Islet of Langerhans (tissue), 1 donor: ENCODE data around the gene KLHL6.
A peak's percentile ranks its signal among the peaks of the same experiment; 100 is the strongest.
"Not testable (repeated sequence)": the region's sequence is repeated elsewhere in the genome, so short reads cannot be mapped to it uniquely, and the experiment has no call there.

Experiments used
- FAIRE-seq: peaks from one replicate; lab custom pipeline; 2011; peaks lifted over from hg19 to GRCh38; lab: Jason Lieb, UNC

KLHL6 gene

GRCh38 chr3:183447206-183448001 is 108.1 kb downstream of the KLHL6 start:
- FAIRE-seq: no peak

DNA sequence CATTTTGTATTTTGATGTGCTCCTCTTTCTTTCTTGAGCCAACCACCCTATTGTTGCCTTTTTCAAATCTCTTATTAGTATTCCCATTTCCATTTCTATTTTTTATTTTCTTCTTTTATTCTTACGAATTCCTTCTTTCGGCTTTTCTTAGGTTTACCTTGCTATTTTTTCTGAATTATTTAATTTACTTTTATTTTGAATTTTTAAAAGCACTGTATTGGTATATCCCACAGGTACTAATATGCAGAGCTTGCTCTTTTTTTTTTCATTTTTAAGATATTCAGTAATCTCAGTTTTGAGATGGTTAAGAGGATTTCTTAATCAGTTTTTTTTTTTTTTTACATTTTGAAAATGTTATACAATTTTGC is 108.7 kb downstream of the KLHL6 start:
- peak; percentile 66 for FAIRE-seq

DNA sequence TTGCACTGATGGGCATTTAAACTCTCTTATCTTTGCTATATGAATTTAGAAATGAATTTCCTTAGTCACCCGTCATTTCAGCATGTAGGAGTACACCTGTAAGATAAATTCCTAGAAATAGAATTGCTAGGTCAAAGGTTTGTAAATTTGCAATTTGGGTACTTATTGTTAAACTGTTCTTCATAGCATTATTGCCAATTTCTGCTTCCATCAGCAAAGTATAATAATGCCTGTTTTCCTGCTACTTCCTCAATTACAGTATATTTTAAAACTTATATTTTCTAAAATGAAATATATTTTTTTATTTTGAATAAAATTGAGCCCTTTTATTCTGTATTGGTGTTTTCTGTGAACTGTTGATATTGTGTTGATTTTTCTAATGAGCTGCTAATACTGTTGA is 110.8 kb downstream of the KLHL6 start:
- FAIRE-seq: no peak

- FAIRE-seq: no peak
Measured at GRCh38 chr3:183443395-183444385, 111.8 kb downstream of the KLHL6 start.

GRCh38 chr3:183442994-183443393 is 112.5 kb downstream of the KLHL6 start:
- no peak for FAIRE-seq

DNA sequence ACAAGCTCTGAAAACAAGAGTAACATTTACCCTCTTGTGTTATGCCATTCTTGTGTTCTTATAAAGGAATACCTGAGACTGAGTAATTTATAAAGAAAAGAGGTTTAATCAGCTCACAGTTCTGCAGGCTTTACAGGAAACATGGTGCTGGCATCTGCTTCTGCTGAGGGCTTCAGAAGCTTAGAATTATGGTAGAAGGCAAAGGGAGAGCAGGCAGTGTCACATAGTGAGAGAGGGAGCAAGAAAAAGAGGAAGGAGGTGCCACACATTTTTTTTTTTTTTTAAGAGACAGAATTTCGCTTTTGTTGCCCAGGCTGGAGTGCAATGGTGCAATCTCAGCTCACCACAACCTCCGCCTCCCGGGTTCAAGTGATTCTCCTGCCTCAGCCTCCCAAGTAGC is 115.0 kb downstream of the KLHL6 start:
- not testable (repeated sequence) for FAIRE-seq

- FAIRE-seq: no peak
Measured at GRCh38 chr3:183439515-183439914, 116.0 kb downstream of the KLHL6 start.

DNA sequence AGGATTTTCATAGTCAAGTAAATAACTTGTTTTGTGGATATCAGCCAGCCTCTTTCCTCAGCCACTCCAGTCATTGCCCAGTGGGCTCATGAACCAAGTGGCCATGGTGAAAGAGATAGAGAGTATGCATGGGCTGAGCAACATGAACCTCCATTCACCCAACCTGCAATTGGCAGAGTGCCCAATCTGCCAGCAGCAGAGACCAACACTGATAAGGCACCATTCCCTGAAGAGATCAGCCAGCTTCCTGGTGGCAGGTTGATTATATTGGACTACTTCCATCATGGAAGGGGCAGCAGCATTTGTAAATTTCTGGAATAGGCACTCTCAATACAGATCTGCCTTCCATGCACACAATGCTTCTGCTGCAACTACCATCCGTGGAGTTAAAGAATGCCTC is 116.8 kb downstream of the KLHL6 start:
- FAIRE-seq: no peak

GRCh38 chr3:183437666-183438564 is 117.6 kb downstream of the KLHL6 start:
- no peak for FAIRE-seq
